GM18951 (cell line): Measurements from ENCODE around the gene HPCAL1.
"Not testable (repeated sequence)": the region's sequence is repeated elsewhere in the genome, so short reads cannot be mapped to it uniquely, and the experiment has no call there.

ENCODE experiments used
- POLR2A ChIP-seq: IDR thresholded peaks from 4 replicates; pipeline ENCODE4 v1.6.1; 2011; ENCODE audit warnings: mild to moderate bottlenecking; ENCODE audit not compliant: insufficient read length, insufficient read depth; ENCODE audit errors: extremely low read depth
- in situ Hi-C: fragments of 300-500 bp; cut with MboI; formaldehyde crosslinking; loops from one replicate; pipeline ENCODE4 v1.12.0; 2022; ENCODE audit warnings: low sequenced_read_pairs, mixed read lengths, inconsistent platforms; ENCODE audit not compliant: unreplicated experiment

HPCAL1 gene

GRCh38 chr2:10448576-10449485 is 146.1 kb downstream of the HPCAL1 start:
- in situ Hi-C loops, result loop anchor here (10.0 to 25.0 kb wide), 2 partner anchors 216 to 637 kb away; no protein-coding TSS in a partner anchor
- no peak for TF ChIP-seq POLR2A

DNA sequence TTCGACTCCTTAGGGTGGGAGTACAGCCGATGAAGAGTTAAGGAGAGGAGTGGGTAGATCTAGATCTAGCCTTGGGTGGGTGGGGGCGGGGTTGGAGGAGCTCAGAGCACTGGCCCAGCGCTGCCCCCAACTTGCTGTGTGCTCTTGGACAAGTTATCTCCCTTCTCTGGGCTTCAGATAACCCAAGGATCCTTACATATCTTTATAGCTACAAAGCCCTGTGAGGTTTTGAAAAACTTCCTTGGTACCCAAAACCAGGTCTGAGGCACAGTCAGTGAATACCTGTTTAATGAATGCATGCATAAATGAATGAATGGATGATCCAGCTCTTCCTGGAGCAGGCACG is 146.8 kb downstream of the HPCAL1 start:
- no peak for TF ChIP-seq POLR2A
- in situ Hi-C loops, result loop anchor here (10.0 to 25.0 kb wide), 2 partner anchors 215 to 637 kb away; no protein-coding TSS in a partner anchor

GRCh38 chr2:10449838-10450691 is 147.4 kb downstream of the HPCAL1 start:
- TF ChIP-seq POLR2A, result no peak
- in situ Hi-C loops, result loop anchor here (10.0 to 25.0 kb wide), 2 partner anchors 215 to 638 kb away; no protein-coding TSS in a partner anchor

- in situ Hi-C loops, result no loop called here
- TF ChIP-seq POLR2A, result no peak
Measured at GRCh38 chr2:10451819-10452218, 149.1 kb downstream of the HPCAL1 start.

DNA sequence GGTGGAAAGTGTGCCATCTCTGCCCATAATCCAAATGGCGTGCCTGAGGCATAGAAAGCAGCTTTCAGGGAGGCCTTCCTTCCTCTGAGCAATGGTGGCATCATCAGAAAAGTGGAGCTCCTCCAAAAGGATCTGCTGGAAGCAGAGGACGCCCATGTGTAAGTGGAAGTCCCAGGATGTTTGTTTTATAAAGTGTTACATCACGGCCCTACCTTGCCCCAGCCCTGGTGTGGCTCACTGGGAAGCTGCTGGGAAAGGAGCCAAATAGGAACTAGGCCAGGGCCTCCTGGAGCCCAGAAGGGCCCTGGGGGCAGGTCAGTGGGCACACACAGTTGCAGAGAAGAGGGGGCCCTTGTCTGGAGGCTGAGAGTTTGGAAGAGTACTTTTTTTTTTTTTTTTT is 149.6 kb downstream of the HPCAL1 start:
- in situ Hi-C loops, result no loop called here
- TF ChIP-seq POLR2A, result no peak

DNA sequence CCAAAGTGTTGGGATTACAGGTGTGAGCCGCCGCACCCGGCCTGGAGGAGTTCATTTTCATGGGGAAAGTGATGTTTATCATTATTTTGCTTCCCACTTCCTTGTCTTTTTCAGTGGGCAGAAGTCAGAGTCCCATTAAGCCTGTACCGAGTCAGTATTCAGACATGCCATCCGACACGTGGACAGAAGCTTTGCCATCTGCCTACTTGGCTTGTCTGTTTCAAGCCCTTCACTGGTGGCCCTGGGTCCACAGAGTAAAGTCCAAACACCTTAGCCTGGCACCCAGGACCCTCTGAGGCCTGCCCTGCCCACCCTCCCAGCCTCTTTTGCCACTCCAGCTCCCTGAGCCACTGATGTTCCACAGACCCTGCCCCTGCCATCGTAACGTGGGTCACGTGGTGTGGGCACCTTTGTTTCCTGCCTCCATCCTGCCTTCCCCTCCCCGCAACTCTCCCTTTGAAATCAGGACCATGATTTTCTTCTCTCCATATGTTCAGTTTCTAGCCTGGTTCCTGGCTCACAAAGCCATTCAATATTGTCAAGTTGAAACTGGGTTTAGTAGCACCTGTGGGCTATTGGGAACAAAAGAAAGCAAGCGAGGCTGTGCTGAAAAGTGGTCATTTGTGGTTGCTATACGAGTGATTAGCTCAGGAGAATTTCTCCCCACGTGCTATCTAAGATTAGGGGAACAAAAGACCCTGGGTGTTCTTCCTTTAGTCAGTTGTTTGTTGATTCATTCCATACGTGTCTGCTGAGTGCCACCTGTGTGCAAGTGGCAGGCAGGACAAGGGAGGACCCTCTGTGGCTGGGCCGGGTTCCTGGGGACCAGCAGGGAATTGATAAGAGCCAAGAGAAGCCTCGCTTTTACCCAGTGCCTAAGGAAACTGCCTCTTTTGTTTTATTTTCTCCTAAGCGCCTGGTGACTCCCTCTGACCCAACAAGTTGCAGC is 150.5 kb downstream of the HPCAL1 start:
- in situ Hi-C loops, result no loop called here
- TF ChIP-seq POLR2A, result no peak

- no peak for TF ChIP-seq POLR2A
- in situ Hi-C loops, result no loop called here
Measured at GRCh38 chr2:10453905-10454298, 151.2 kb downstream of the HPCAL1 start.

DNA sequence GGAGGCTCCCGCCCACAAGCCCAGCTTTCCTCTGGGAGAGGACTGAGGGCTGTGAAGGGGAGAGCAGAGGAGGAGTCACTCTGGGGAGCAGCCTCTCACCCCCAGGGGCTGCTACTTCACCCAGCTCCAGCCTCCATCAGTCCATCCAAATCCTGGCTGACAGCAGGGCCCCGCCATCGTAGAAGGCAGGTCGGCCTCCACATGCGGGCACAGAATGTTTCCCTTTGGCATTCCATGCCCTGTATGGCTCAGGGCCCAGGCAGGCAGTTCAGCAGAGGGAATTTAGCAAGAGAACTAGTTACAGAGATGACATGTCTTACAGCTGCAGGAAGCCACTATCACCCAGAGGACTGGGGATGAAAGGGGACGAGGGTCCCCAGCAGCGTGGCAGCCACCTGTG is 151.8 kb downstream of the HPCAL1 start:
- TF ChIP-seq POLR2A, result no peak
- in situ Hi-C loops, result no loop called here

DNA sequence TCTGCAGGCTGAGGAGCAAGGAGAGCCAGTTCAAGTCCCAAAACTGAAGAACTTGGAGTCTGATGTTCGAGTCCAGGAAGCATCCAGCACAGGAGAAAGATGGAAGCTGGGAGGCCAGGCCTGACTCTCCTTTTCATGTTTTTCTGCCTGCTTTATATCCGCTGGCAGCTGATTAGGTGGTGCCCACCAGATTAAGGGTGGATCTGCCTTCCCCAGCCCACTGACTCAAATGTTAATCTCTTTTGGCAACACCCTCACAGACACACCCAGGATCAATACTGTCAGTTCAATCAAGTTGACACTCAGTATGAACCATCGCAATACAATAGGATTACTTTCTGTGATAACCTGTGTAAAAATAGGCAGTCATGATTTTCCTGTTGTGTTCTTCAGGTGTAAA is 154.5 kb downstream of the HPCAL1 start:
- in situ Hi-C loops, result not testable (repeated sequence)

GRCh38 chr2:10457846-10458598 is 155.3 kb downstream of the HPCAL1 start:
- TF ChIP-seq POLR2A, result no peak
- in situ Hi-C loops, result no loop called here

- TF ChIP-seq POLR2A, result no peak
- in situ Hi-C loops, result no loop called here
Measured at GRCh38 chr2:10460366-10460796, 157.7 kb downstream of the HPCAL1 start.
